IPS DF 6.9 (cell line): ENCODE results near the gene HERC2.
"Not testable (repeated sequence)": the region's sequence is repeated elsewhere in the genome, so short reads cannot be mapped to it uniquely, and the experiment has no call there.

ENCODE experiments used
- DNase-seq: peaks from one replicate; pipeline ENCODE4 v3.0.0-alpha.2; 2013; ENCODE audit warnings: low read depth, low spot score
- H3K27ac ChIP-seq: one replicate; pipeline ENCODE4 v1.5.1; 2013; ENCODE audit warnings: low read length, control low read depth
- H3K27me3 ChIP-seq: 2 replicates; pipeline ENCODE4 v1.6.1; 2013; ENCODE audit warnings: mild to moderate bottlenecking, low read length; ENCODE audit not compliant: control insufficient read depth, insufficient read depth
- H3K36me3 ChIP-seq: 2 replicates; pipeline ENCODE4 v1.6.1; 2013; ENCODE audit warnings: low read length; ENCODE audit not compliant: control insufficient read depth, insufficient read depth
- H3K4me1 ChIP-seq: 2 replicates; pipeline ENCODE4 v1.6.1; 2013; ENCODE audit warnings: low read length; ENCODE audit not compliant: control insufficient read depth, insufficient read depth
- H3K4me3 ChIP-seq: 2 replicates; pipeline ENCODE4 v1.5.1; 2013; ENCODE audit warnings: mild to moderate bottlenecking, low read length
- H3K9me3 ChIP-seq: 2 replicates; pipeline ENCODE4 v1.6.1; 2013; ENCODE audit warnings: low read length, inconsistent platforms; ENCODE audit not compliant: control insufficient read depth, insufficient read depth
- WGBS: extraction: QIAGEN DNeasy Blood & Tissue Kit; methylation state at CpG from one replicate; pipeline ENCODE4 v1.1.7; 2013; ENCODE audit warnings: mixed read lengths, missing lambda C conversion rate; ENCODE audit not compliant: insufficient read length, insufficient coverage; 5-methylcytosine and 5-hydroxymethylcytosine counted together

The HERC2 gene

DNA sequence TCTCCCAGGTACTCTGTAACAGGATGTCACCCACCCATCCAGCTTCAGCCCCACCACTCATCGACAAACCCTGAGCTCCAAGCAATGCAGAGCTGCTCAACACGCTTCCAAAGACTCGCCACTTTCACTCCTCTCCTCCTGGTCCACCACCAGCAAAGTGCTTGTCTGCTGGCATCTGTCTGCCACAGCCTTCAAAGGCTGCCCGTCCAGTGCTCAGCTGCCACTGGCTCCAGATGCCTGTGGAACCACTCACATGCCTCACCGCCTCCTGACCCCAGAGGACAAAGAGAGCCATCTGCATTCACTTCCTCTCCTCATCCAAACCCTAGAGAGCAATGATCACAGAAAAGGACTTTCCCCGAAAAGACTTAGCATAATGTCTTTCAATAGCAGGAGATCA is 113.4 kb downstream of the HERC2 start:
- no peaks in the 10 kb centered on the region for H3K27me3 ChIP-seq
- WGBS: no CpG with 5 or more reads among the region's 6 CpGs
- H3K36me3 ChIP-seq: peaks cover 3% of the 10 kb centered on the region; the same call in 1 of the 2 replicates
- DNase-seq: no peak
- H3K27ac ChIP-seq: no peak overlapping the region
- H3K4me3 ChIP-seq: no peak overlapping the region
- H3K9me3 ChIP-seq: no peaks in the 10 kb centered on the region
- H3K4me1 ChIP-seq: no peaks in the 10 kb centered on the region

DNA sequence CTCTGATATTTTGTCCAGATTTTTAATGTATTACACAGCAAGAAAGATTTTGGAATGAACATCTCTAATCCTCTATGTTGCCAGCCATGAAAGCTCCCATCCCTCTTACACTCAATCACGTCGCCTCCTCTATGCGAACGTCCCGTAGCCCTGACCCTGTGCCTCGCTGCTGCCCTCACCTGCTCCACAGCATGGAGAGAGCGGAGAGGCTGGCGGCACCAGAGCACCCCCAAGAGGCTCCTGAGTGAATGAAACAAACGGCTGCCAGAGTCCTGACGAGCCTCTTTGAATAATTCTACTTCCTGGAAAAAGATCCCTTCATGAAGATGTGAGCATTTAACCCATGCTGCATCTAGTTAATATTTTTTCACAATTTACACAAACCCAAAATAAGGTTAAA is 116.3 kb downstream of the HERC2 start:
- H3K27ac ChIP-seq, H3K9me3 ChIP-seq, H3K27me3 ChIP-seq, H3K4me1 ChIP-seq, H3K4me3 ChIP-seq, DNase-seq, H3K36me3 ChIP-seq: not testable (repeated sequence)
- no CpG with 5 or more reads among the region's 10 CpGs for WGBS

DNA sequence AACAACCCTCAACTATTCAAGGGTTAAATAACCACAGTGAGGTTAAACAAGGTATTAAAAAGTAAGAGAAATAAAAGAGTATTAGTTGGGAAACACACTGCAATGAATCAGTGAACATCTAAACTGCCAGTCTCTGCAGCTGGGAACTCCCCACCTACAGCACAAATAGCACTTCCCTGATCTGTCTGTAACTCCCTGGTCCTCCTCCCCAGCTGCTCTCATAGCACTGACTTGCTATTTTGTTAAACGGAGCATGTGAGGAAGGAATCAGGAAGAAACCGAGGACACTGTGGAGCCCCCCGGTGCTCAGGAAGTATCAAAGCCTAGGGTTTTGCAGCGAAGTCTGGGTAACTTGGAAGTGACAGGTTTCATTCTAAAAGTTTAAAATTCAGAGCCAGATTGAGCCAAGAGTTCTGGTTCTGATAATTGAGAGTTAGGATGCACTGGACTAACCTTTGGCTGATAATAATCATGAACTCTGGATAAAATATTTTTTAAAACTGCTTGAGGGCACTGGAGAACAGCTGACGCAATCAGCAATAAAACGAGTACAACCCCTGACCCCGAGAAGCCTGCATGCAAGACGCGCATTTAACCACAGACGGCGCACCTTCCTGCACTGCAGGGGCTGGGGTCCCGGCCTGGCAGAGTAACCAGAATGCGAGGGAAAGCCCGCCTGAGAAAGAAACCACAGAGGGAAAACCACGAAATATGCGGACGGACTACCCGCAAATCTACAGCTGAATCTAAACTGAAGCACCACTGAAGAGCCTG is 118.7 kb downstream of the HERC2 start:
- H3K27ac ChIP-seq, H3K9me3 ChIP-seq, H3K4me3 ChIP-seq, H3K36me3 ChIP-seq, H3K27me3 ChIP-seq, DNase-seq, H3K4me1 ChIP-seq: not testable (repeated sequence)
- WGBS: no CpG with 5 or more reads among the region's 18 CpGs

DNA sequence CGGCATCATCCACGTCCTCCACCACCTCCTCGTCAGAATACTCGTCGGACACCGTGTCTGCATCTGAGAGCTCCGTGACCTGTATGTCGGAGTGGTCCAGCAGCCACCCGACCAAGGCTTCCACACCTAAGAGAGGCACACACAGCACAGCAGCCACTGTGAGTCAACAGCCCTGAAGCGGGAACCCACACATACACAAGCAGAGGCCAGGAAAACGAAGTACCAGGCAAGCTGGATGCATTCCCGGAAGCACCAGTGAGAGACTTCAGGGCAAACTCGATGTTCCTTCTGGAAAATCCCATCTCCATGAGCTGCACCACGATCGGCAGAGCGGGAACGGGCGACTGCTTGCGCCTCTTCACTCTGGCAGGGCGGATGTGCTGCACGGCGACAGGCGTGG is 119.9 kb downstream of the HERC2 start:
- H3K27me3 ChIP-seq, DNase-seq, H3K36me3 ChIP-seq, H3K9me3 ChIP-seq, H3K4me3 ChIP-seq, H3K4me1 ChIP-seq, H3K27ac ChIP-seq: not testable (repeated sequence)
- no CpG with 5 or more reads among the region's 23 CpGs for WGBS

DNA sequence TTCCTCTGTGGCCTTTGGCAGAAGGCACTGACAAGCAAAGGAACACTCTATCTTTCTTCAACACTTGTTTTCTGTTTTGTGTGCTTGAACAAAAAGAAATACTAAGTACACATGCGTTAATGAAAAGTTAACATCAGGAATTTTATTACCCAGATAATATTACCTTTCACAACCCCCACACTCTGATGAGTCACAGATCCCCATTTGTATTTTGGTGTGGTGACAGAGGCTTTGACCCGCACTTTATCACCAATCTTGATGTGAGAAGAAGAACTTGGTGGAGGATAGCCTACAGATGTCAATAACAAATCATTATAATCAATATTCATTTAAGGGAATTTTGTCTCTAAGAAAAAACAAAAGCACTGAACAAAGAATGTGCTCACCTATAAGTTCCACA is 123.8 kb downstream of the HERC2 start:
- not testable (repeated sequence) for H3K36me3 ChIP-seq, H3K4me1 ChIP-seq, H3K27me3 ChIP-seq, H3K9me3 ChIP-seq, H3K27ac ChIP-seq, DNase-seq, H3K4me3 ChIP-seq
- no CpG with 5 or more reads among the region's 2 CpGs for WGBS

DNA sequence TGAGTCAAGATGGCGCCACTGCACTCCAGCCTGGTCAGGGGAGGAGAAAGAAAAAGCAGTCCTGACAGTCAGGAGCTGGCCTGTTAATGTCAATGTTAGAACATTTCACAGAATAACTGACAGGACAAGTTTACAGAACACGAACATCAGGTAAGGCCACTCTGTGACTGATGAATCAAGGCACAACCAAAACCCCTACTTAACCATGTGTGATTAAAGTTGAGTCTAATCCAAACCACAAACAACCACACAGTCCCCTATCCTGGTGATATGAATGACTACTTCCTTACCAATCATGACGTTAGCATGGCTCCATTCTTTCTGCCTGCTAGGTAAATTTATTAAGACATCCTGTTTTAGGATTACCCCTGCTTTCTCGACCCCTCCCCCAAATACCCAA is 124.3 kb downstream of the HERC2 start:
- H3K27me3 ChIP-seq, H3K4me3 ChIP-seq, H3K36me3 ChIP-seq, H3K27ac ChIP-seq, H3K4me1 ChIP-seq, DNase-seq, H3K9me3 ChIP-seq: not testable (repeated sequence)
- no CpG with 5 or more reads among the region's 4 CpGs for WGBS

DNA sequence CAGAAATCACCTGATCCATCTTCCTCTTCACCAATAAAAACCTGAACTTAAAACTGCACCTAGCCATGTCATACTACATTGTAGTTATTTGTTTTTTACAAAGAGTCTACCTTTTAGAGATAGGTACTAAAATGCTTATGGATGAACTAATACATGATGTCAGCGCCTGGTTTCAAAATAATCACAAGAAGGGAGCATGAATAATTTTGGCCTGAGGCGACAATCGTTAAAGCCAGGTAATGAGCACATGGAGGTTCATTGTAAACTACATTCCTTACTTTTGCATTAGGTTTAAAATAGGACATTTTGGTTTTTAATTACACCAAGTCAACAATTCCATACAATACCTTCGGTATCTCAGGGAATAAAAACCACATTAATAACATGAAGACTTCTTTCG is 125.4 kb downstream of the HERC2 start:
- no CpG with 5 or more reads among the region's 5 CpGs for WGBS
- H3K27ac ChIP-seq, H3K27me3 ChIP-seq, H3K36me3 ChIP-seq, DNase-seq, H3K4me1 ChIP-seq, H3K4me3 ChIP-seq, H3K9me3 ChIP-seq: not testable (repeated sequence)

DNA sequence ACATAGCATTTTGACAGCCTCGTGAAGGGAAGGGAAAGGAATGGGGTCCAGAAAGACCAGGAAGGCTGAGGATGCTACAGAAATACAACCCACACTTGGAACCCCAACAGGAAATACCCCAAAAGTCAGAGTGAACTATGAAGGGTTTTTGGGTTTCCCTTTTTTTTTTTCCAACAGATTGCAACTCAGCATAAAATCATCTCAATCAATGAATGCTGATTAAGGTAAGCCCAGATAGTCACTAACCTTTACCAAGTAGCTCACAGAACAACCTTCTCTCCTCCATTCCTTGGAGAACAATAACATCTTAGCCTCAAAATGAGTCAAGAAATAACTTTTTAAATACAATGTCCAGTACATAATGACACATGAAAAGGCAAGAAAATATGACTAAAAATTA is 129.2 kb downstream of the HERC2 start:
- Histone ChIP-seq H3K27me3 (no peaks in the 10 kb centered on the region), H3K9me3 (no peaks in the 10 kb centered on the region), H3K4me1 (no peaks in the 10 kb centered on the region), H3K36me3 (peaks cover 3% of the 10 kb centered on the region; the same call in 1 of the 2 replicates), H3K4me3 (no peak overlapping the region), H3K27ac (no peak overlapping the region)
- no peak for DNase-seq
- WGBS: no CpG with 5 or more reads among the region's 1 CpG

DNA sequence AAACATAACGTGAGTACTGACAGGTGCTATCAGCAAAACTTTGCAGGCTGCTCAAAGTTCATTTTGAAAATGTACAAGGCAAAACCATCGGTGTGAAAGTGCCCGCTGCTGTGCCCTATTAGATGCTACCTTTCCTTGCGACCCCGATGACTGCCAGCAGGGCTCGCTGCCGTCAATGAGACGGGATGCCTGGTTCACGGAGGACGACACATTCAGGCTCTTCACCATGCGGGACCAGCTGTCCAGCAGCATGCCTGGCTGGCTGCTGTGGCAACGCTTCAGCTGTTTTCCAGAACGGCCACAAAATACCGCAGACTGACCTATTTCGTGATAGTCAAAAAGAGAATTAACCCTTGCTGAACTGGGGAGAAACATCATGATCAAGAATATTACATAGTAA is 130.1 kb downstream of the HERC2 start:
- Histone ChIP-seq H3K27ac (no peak overlapping the region), H3K4me1 (no peaks in the 10 kb centered on the region), H3K36me3 (peaks cover 3% of the 10 kb centered on the region; the same call in 1 of the 2 replicates), H3K4me3 (no peak overlapping the region), H3K27me3 (no peaks in the 10 kb centered on the region), H3K9me3 (no peaks in the 10 kb centered on the region)
- WGBS: no CpG with 5 or more reads among the region's 15 CpGs
- no peak for DNase-seq

DNA sequence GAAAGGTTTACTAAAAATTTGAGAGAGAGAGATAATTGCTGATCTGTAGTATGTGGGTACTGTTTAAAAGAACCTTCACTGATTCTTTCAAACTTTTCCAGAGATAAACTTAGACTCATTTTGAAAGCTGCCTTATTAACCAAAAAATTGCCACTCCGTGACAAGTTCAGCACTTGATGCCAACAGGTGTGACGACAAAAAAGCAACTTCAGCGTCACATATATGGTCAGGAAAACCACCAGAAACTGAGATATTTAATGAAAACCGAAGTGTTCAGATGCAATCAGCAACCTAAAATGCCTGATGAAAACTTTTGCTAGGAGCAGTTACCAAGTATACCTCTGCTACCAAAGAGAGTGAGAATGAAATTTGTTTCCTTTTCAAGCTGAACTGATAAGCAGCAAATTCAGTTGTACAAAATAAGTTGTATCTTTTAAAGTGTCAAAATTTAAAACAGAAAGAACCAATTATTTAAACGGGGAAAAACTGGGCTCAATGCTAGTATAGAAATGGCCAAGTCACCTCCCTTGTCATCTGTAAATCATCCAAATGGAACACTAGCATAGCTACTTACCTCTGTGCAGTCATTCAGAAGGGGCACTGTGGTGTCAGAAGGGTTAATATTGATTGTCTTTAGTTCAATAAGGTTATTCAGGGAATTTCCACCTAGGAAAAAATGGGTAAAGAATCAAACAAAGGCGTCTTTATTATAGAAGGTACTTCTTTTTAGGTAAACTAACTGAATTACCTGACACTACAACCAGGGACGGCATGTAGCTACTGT is 131.4 kb downstream of the HERC2 start:
- H3K27ac ChIP-seq: no peak overlapping the region
- no peaks in the 10 kb centered on the region for H3K27me3 ChIP-seq
- H3K36me3 ChIP-seq: peaks cover 3% of the 10 kb centered on the region; the same call in 1 of the 2 replicates
- H3K9me3 ChIP-seq: no peaks in the 10 kb centered on the region
- no peak overlapping the region for H3K4me3 ChIP-seq
- H3K4me1 ChIP-seq: no peaks in the 10 kb centered on the region
- DNase-seq: no peak
- WGBS: no CpG with 5 or more reads among the region's 7 CpGs
